Endodermal cell (in vitro differentiated cells): ENCODE results near the gene OBSCN. TPM values are rescaled to one million over a fixed set of nuclear protein-coding genes. Genes with fewer than 3 reads are reported as not detected.

Source experiments
- DNase-seq: peaks from one replicate; pipeline ENCODE4 v3.0.0-alpha.2; 2017
- H3K27ac ChIP-seq: 2 replicates; pipeline ENCODE4 v1.5.1; 2013; ENCODE audit warnings: mild to moderate bottlenecking, low read depth, low read length, moderate library complexity
- H3K27me3 ChIP-seq: 2 replicates; pipeline ENCODE4 v1.6.1; 2013; ENCODE audit warnings: mild to moderate bottlenecking, low read length, moderate library complexity; ENCODE audit not compliant: insufficient read depth, control insufficient read depth, poor library complexity, severe bottlenecking
- H3K36me3 ChIP-seq: 2 replicates; pipeline ENCODE4 v1.7.0; 2013; ENCODE audit warnings: mild to moderate bottlenecking, low read length, moderate library complexity; ENCODE audit not compliant: control insufficient read depth, insufficient read depth
- H3K4me1 ChIP-seq: one replicate; pipeline ENCODE4 v1.7.0; 2013; ENCODE audit warnings: low read length; ENCODE audit not compliant: control insufficient read depth, insufficient read depth
- H3K4me3 ChIP-seq: 2 replicates; pipeline ENCODE4 v1.5.1; 2013; ENCODE audit warnings: mild to moderate bottlenecking, low read length, moderate library complexity
- H3K9ac ChIP-seq: 2 replicates; pipeline ENCODE4 v1.6.1; 2013; ENCODE audit warnings: mild to moderate bottlenecking, low read length, moderate library complexity; ENCODE audit not compliant: poor library complexity, severe bottlenecking; ENCODE audit errors: extremely low read depth
- H3K9me3 ChIP-seq: 2 replicates; pipeline ENCODE4 v1.6.1; 2013; ENCODE audit warnings: mild to moderate bottlenecking, low read length, moderate library complexity; ENCODE audit not compliant: control insufficient read depth
- H3K27ac Mint-ChIP-seq: 2 replicates; pipeline ENCODE4 v1.8.0; 2020; ENCODE audit warnings: mixed read lengths
- H3K27me3 Mint-ChIP-seq: 2 replicates; pipeline ENCODE4 v1.8.0; 2021; ENCODE audit warnings: mild to moderate bottlenecking, mixed read lengths; ENCODE audit not compliant: insufficient read depth
- H3K36me3 Mint-ChIP-seq: 2 replicates; pipeline ENCODE4 v1.8.0; 2020; ENCODE audit warnings: low read depth, mixed read lengths
- H3K4me1 Mint-ChIP-seq: 2 replicates; pipeline ENCODE4 v1.8.0; 2020; ENCODE audit warnings: mixed read lengths
- H3K4me3 Mint-ChIP-seq: 2 replicates; pipeline ENCODE4 v1.8.0; 2020; ENCODE audit warnings: mild to moderate bottlenecking, moderate library complexity, mixed read lengths
- H3K9me3 Mint-ChIP-seq: 2 replicates; pipeline ENCODE4 v1.8.0; 2020; ENCODE audit warnings: mild to moderate bottlenecking, mixed read lengths
- CTCF ChIP-seq: fragments of 200-600 bp; sonication (generic); conservative IDR thresholded peaks from 2 replicates; pipeline ENCODE4 v1.5.0; 2021; ENCODE audit warnings: antibody characterized with exemption, mild to moderate bottlenecking
- WGBS, 2 experiments: methylation state at CpG; one replicate each; pipeline versions ENCODE4 v1.1.5 to v1.1.7; 2013; ENCODE audit warnings: missing lambda C conversion rate in 2 of 2, mixed read lengths in 1 of 2; ENCODE audit not compliant: insufficient coverage in 1 of 2, insufficient read length in 1 of 2; 5-methylcytosine and 5-hydroxymethylcytosine counted together
- total RNA-seq, 2 donors: library from RNA; stranded (reverse); fragmentation: NEBNext Ultra II Directional in 1 of 2; extraction: Animal tissue kit (Norgen Biotek cat#: 25700) in 1 of 2; gene quantifications; 2 replicates in 1 of 2; 3 replicates in 1 of 2; pipeline ENCODE4 v1.2.1, GENCODE V29; 2021

OBSCN gene
- total RNA-seq, 2 donors from 2014 or later = 53.7 to 68.9 TPM

GRCh38 chr1:228376651-228377631 lies 169.1 kb downstream of the OBSCN start:
- H3K9me3 ChIP-seq = no peaks in the 10 kb centered on the region
- DNase-seq = no peak
- Mint-ChIP-seq H3K27me3 (peaks cover 36% of the 10 kb centered on the region), H3K27ac (no peak overlapping the region), H3K4me1 (peaks cover 4% of the 10 kb centered on the region), H3K4me3 (peak overlapping the region; percentile 73), H3K36me3 (no peaks in the 10 kb centered on the region), H3K9me3 (no peaks in the 10 kb centered on the region)
- H3K4me3 ChIP-seq = no peak overlapping the region
- WGBS, 2 experiments = 93 to 95% methylated on average over 4 to 31 of the region's 31 CpGs
- H3K27ac ChIP-seq = no peak overlapping the region
- peaks cover 33% of the 10 kb centered on the region for H3K27me3 ChIP-seq
- TF ChIP-seq CTCF = no peak
- no peaks in the 10 kb centered on the region for H3K4me1 ChIP-seq
- H3K36me3 ChIP-seq = no peaks in the 10 kb centered on the region
- H3K9ac ChIP-seq = no peak overlapping the region

GRCh38 chr1:228377664-228378089 lies 169.8 kb downstream of the OBSCN start:
- Histone ChIP-seq H3K9me3 (no peaks in the 10 kb centered on the region), H3K27me3 (peaks cover 38% of the 10 kb centered on the region), H3K4me3 (peak overlapping the region; percentile 73), H3K9ac (no peak overlapping the region), H3K4me1 (no peaks in the 10 kb centered on the region), H3K36me3 (no peaks in the 10 kb centered on the region), H3K27ac (no peak overlapping the region)
- peaks cover 4% of the 10 kb centered on the region for H3K4me1 Mint-ChIP-seq
- H3K27me3 Mint-ChIP-seq = peaks cover 43% of the 10 kb centered on the region
- peak overlapping the region; percentile 73 for H3K4me3 Mint-ChIP-seq
- TF ChIP-seq CTCF = no peak
- DNase-seq = no peak
- no peak overlapping the region for H3K27ac Mint-ChIP-seq
- 70 to 77% methylated on average over 2 to 5 of the region's 5 CpGs for WGBS, 2 experiments
- H3K36me3 Mint-ChIP-seq = no peaks in the 10 kb centered on the region
- no peaks in the 10 kb centered on the region for H3K9me3 Mint-ChIP-seq

- Histone ChIP-seq H3K27ac (no peak overlapping the region), H3K9me3 (no peaks in the 10 kb centered on the region), H3K4me1 (no peaks in the 10 kb centered on the region), H3K9ac (peak overlapping the region; percentile 30), H3K4me3 (peak overlapping the region; percentile 81), H3K27me3 (peaks cover 44% of the 10 kb centered on the region), H3K36me3 (no peaks in the 10 kb centered on the region)
- Mint-ChIP-seq H3K27me3 (peaks cover 49% of the 10 kb centered on the region), H3K27ac (peak overlapping the region; percentile 67), H3K36me3 (no peaks in the 10 kb centered on the region), H3K4me3 (peak overlapping the region; percentile 73), H3K9me3 (no peaks in the 10 kb centered on the region), H3K4me1 (peaks cover 4% of the 10 kb centered on the region)
- DNase-seq = peak; percentile 97
- WGBS, 2 experiments = 3 to 5% methylated on average over 12 to 62 of the region's 73 CpGs
- peak; percentile 94 for TF ChIP-seq CTCF
Observed at GRCh38 chr1:228378090-228378872, 170.4 kb downstream of the OBSCN start.
